CD14-positive monocyte (primary cell): ENCODE data around the gene FAAP20. TPM values are rescaled to one million over a fixed set of nuclear protein-coding genes. Genes with fewer than 3 reads are reported as not detected.

ENCODE experiments used
- DNase-seq, 3 donors: peaks; one replicate each; pipeline ENCODE4 v3.0.0-alpha.2; 2011 to 2022
- H2AFZ ChIP-seq: 2 replicates; pipeline ENCODE4 v1.6.0; 2012; ENCODE audit warnings: mild to moderate bottlenecking, low read depth, low read length, inconsistent platforms; ENCODE audit not compliant: insufficient read depth, poor library complexity, severe bottlenecking
- H3K27ac ChIP-seq, 2 donors: 1 replicate in 1 of 2; 2 replicates in 1 of 2; pipeline ENCODE4 v1.5.1; 2012 to 2013; ENCODE audit warnings: low read length in 2 of 2, control low read depth in 1 of 2, inconsistent platforms in 1 of 2, low read depth in 1 of 2, mild to moderate bottlenecking in 1 of 2
- H3K27me3 ChIP-seq, 2 donors: one replicate each; pipeline versions ENCODE4 v1.6.0 to v1.6.1; 2011 to 2013; ENCODE audit warnings: low read length in 2 of 2; ENCODE audit not compliant: control insufficient read depth in 2 of 2, insufficient read depth in 2 of 2
- H3K36me3 ChIP-seq, 2 donors: replicated peaks in 1 of 2; 1 replicate in 1 of 2; 2 replicates in 1 of 2; pipeline versions ENCODE4 v1.5.1 to v1.6.1; 2012 to 2013; ENCODE audit warnings: low read length in 2 of 2, control low read depth in 1 of 2, inconsistent platforms in 1 of 2, mild to moderate bottlenecking in 1 of 2; ENCODE audit not compliant: insufficient read depth in 2 of 2, control insufficient read depth in 1 of 2
- H3K4me1 ChIP-seq, 2 donors: 1 replicate in 1 of 2; 2 replicates in 1 of 2; pipeline versions ENCODE4 v1.5.1 to v1.6.1; 2012 to 2013; ENCODE audit warnings: low read length in 2 of 2, control low read depth in 1 of 2, inconsistent platforms in 1 of 2, mild to moderate bottlenecking in 1 of 2, moderate library complexity in 1 of 2; ENCODE audit not compliant: insufficient read depth in 2 of 2, control insufficient read depth in 1 of 2
- H3K4me2 ChIP-seq: replicated peaks from 2 replicates; pipeline ENCODE3; 2012; ENCODE audit warnings: low read length, moderate library complexity, mild to moderate bottlenecking; ENCODE audit not compliant: poor library complexity, severe bottlenecking; ENCODE audit errors: extremely low read depth
- H3K4me3 ChIP-seq, 3 experiments: fragments of 200-600 bp in 1 of 3; sonication (generic) in 1 of 3; replicated peaks in 1 of 3; 1 replicate in 2 of 3; 2 replicates in 1 of 3; pipeline ENCODE4 v1.5.1; 2011 to 2013; ENCODE audit warnings: low read length in 3 of 3, mild to moderate bottlenecking in 3 of 3, control low read depth in 2 of 3, low read depth in 2 of 3, inconsistent platforms in 1 of 3, moderate library complexity in 1 of 3
- H3K79me2 ChIP-seq: 2 replicates; pipeline ENCODE4 v1.6.0; 2012; ENCODE audit warnings: mild to moderate bottlenecking, control low read depth, inconsistent platforms, low read length, moderate library complexity; ENCODE audit not compliant: insufficient read depth
- H3K9ac ChIP-seq: 2 replicates; pipeline ENCODE4 v1.6.0; 2017; ENCODE audit warnings: low read length, mild to moderate bottlenecking; ENCODE audit not compliant: insufficient read depth, poor library complexity, severe bottlenecking
- H3K9me3 ChIP-seq, 2 donors: replicated peaks in 1 of 2; 1 replicate in 1 of 2; 2 replicates in 1 of 2; pipeline versions ENCODE4 v1.5.1 to v1.6.1; 2012 to 2013; ENCODE audit warnings: low read length in 2 of 2, control low read depth in 1 of 2; ENCODE audit not compliant: control insufficient read depth in 1 of 2, insufficient read depth in 1 of 2
- H4K20me1 ChIP-seq: 2 replicates; pipeline ENCODE4 v1.6.0; 2012; ENCODE audit warnings: mild to moderate bottlenecking, low read length, control low read depth, moderate library complexity; ENCODE audit not compliant: insufficient read depth
- H3K27ac Mint-ChIP-seq, 7 donors: one replicate each; pipeline ENCODE4 v1.8.0; 2020; ENCODE audit warnings: mild to moderate bottlenecking in 7 of 7, mixed read lengths in 7 of 7, moderate library complexity in 6 of 7, inconsistent platforms in 2 of 7
- H3K27me3 Mint-ChIP-seq, 3 donors: one replicate each; pipeline ENCODE4 v1.8.0; 2021 to 2022; ENCODE audit warnings: low read depth in 3 of 3, mild to moderate bottlenecking in 3 of 3, mixed read lengths in 3 of 3, moderate library complexity in 3 of 3, inconsistent platforms in 1 of 3
- H3K36me3 Mint-ChIP-seq, 2 donors: one replicate each; pipeline ENCODE4 v1.8.0; 2020; ENCODE audit warnings: mixed read lengths in 2 of 2, inconsistent platforms in 1 of 2, mild to moderate bottlenecking in 1 of 2
- H3K4me1 Mint-ChIP-seq: one replicate; pipeline ENCODE4 v1.8.0; 2020; ENCODE audit warnings: mild to moderate bottlenecking, mixed read lengths
- H3K4me3 Mint-ChIP-seq, 2 donors: one replicate each; pipeline ENCODE4 v1.8.0; 2020; ENCODE audit warnings: mild to moderate bottlenecking in 2 of 2, mixed read lengths in 2 of 2, moderate library complexity in 1 of 2
- H3K9me3 Mint-ChIP-seq, 7 donors: one replicate each; pipeline ENCODE4 v1.8.0; 2020 to 2022; ENCODE audit warnings: mixed read lengths in 7 of 7, mild to moderate bottlenecking in 6 of 7, moderate library complexity in 6 of 7, inconsistent platforms in 2 of 7
- WGBS: methylation state at CpG from one replicate; pipeline ENCODE4 v1.1.5; 2013; ENCODE audit warnings: missing lambda C conversion rate; ENCODE audit not compliant: insufficient coverage; 5-methylcytosine and 5-hydroxymethylcytosine counted together
- intact Hi-C, 2 donors: fragments of 100-400 bp; cut with micrococcal nuclease; formaldehyde crosslinking; loops; one replicate each; pipeline versions ENCODE4 v1.15.0 to v1.15.1; 2023
- polyA plus RNA-seq, 3 donors: library from polyadenylated mRNA; depleted of rRNA in 1 of 3; unstranded in 2 of 3; stranded (reverse) in 1 of 3; fragments of 300-500 nt in 2 of 3; fragments of >200 nt in 1 of 3; fragmentation: Illumina TruSeq in 2 of 3; gene quantifications; 1 replicate in 2 of 3; 2 replicates in 1 of 3; pipeline ENCODE4 v1.2.3, GENCODE V29; 2012 to 2021
- TF ChIP-seq, protein P1 (sequence below): fragments of 200-600 bp; IDR thresholded peaks from one replicate; pipeline ENCODE4 v1.8.0; 2022; ENCODE audit warnings: antibody characterized with exemption, mild to moderate bottlenecking

FAAP20 gene
- polyA plus RNA-seq, 3 donors = 11.8 to 49.3 (median 35.1) TPM

DNA sequence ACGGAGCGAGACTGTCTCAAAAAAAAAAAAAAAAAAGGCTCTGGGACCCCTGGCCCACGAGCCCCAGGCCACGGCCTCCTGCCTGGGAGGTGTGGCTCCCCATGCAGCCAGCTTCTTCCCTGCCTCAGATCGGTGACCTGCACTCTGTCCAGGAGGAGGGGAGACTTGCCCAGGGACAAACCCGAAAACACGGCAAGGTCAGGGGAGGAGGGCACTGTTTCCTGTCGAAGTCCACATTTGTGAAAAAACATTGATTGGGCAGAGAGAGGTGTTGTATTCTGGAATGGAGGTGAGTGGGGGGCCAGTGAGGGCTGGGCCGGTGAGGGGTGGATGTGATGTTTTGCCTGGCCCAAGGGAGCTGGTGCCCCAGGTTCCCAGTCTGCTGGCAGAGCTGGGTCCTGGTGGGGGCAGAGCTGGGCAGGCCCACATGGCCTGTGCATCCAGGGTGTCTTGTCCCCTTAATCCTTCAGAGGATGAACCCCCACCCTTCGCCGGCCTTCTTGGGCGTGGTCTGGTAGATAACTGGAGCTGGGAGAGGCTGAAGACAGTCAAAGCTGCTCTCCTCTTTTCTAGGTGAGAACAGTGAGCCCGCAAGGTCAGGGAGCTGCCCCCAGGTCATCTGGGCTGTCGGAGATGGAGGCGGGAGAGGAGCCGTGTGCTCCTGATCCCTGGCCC lies 12.4 kb upstream of the FAAP20 start:
- H3K4me1 Mint-ChIP-seq = peaks cover 9% of the 10 kb centered on the region
- TF ChIP-seq, protein P1, sequence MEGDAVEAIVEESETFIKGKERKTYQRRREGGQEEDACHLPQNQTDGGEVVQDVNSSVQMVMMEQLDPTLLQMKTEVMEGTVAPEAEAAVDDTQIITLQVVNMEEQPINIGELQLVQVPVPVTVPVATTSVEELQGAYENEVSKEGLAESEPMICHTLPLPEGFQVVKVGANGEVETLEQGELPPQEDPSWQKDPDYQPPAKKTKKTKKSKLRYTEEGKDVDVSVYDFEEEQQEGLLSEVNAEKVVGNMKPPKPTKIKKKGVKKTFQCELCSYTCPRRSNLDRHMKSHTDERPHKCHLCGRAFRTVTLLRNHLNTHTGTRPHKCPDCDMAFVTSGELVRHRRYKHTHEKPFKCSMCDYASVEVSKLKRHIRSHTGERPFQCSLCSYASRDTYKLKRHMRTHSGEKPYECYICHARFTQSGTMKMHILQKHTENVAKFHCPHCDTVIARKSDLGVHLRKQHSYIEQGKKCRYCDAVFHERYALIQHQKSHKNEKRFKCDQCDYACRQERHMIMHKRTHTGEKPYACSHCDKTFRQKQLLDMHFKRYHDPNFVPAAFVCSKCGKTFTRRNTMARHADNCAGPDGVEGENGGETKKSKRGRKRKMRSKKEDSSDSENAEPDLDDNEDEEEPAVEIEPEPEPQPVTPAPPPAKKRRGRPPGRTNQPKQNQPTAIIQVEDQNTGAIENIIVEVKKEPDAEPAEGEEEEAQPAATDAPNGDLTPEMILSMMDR = no peak
- peaks cover 21 to 39% (median 23%) of the 10 kb centered on the region in 3 donors for H3K27me3 Mint-ChIP-seq
- H3K36me3 Mint-ChIP-seq = no peaks in the 10 kb centered on the region
- intact Hi-C loops = loop anchor here in 1 of 2 donors (10.0 kb wide), 1 partner anchor 318 kb away; the partner anchor contains the start of gene PANK4
- H3K4me3 Mint-ChIP-seq = peak overlapping the region in 1 of 2 donors; percentile 0
- no peak for DNase-seq
- H2AFZ ChIP-seq = no peak overlapping the region
- H3K9me3 Mint-ChIP-seq = peaks cover 0 to 4% (median 0%) of the 10 kb centered on the region in 7 donors
- no peak overlapping the region for H3K27ac ChIP-seq
- H3K4me3 ChIP-seq = no peak overlapping the region
- H3K79me2 ChIP-seq = no peaks in the 10 kb centered on the region
- no peak overlapping the region for H3K9ac ChIP-seq
- WGBS = 90% methylated on average over 14 of the region's 16 CpGs
- peaks cover 0 to 11% of the 10 kb centered on the region in 2 donors for H3K27me3 ChIP-seq
- H3K36me3 ChIP-seq = no peaks in the 10 kb centered on the region
- H3K4me2 ChIP-seq = no peak overlapping the region
- H3K9me3 ChIP-seq = no peaks in the 10 kb centered on the region
- H4K20me1 ChIP-seq = no peaks in the 10 kb centered on the region
- H3K27ac Mint-ChIP-seq = peak overlapping the region in 2 of 7 donors; percentile 3 to 14
- H3K4me1 ChIP-seq = peaks cover 12 to 19% of the 10 kb centered on the region in 2 donors

DNA sequence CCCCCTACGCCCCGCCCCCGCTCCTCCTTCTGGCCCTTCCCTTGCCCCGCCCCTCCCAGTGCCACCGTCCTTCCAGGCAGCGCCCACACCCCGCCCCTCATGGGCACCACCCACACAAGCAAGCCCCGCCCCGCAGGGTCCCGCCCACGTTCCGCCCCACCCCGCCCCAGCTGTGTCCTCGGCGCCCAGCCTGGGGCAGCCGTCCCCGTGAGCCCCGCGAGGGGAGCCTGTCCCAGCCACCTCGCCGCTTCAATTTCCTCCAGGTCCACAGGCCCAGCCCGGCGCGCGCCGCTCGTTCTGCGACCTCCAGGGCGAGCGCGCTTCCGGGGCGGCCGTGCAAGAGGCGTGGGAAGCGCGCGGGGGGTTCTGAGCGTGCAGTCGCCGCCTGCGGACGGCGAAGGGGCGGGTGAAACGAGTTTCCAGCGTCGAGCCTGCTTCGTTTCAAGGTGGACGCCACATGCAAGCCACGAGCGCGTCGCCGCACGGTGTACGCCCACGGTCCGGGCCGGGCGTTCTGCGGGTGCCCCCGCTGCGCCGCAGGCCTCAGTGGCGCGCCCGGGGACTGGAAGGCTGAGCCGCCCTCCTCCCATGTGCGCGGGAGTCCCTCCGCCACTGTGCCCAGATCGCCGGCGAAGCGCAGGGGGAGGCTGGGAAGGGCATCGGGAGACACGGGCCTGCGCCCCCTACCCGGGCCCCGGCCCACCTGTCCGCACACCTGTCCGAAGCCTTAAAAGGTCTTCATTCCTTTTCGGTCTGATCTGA lies 10.8 kb upstream of the FAAP20 start:
- Histone ChIP-seq H2AFZ (peak overlapping the region; percentile 91), H3K9me3 (no peaks in the 10 kb centered on the region), H3K4me2 (peak overlapping the region; percentile 91), H3K36me3 (no peaks in the 10 kb centered on the region), H3K79me2 (no peaks in the 10 kb centered on the region), H3K9ac (peak overlapping the region; percentile 40), H3K4me1 (peaks cover 12 to 19% of the 10 kb centered on the region in 2 donors), H3K27me3 (peaks cover 0 to 9% of the 10 kb centered on the region in 2 donors), H4K20me1 (no peaks in the 10 kb centered on the region), H3K4me3 (peak overlapping the region; percentile 18 to 74 (median 36)), H3K27ac (no peak overlapping the region)
- peak; percentile 88 to 96 (median 93) for DNase-seq
- peaks cover 9% of the 10 kb centered on the region for H3K4me1 Mint-ChIP-seq
- intact Hi-C loops = loop anchor here (2.0 to 10.0 kb wide), 2 partner anchors 319 to 381 kb away; partner anchors contain the start of genes PANK4 (in 1 of the 2) and PRXL2B (in 1 of the 2)
- no peaks in the 10 kb centered on the region for H3K36me3 Mint-ChIP-seq
- peaks cover 0 to 4% (median 0%) of the 10 kb centered on the region in 7 donors for H3K9me3 Mint-ChIP-seq
- TF ChIP-seq, protein P1 = no peak
- peaks cover 18 to 37% (median 23%) of the 10 kb centered on the region in 3 donors for H3K27me3 Mint-ChIP-seq
- no peak overlapping the region for H3K27ac Mint-ChIP-seq
- 9% methylated on average over 78 of the region's 84 CpGs for WGBS
- peak overlapping the region; percentile 59 to 76 for H3K4me3 Mint-ChIP-seq
